ENCODE results near the gene HAGH. TPM values are rescaled to one million over a fixed set of nuclear protein-coding genes. Genes with fewer than 3 reads are reported as not detected.

Gene HAGH
- total and polyA plus RNA-seq, 9 of the 15 experiments (the other 6 are each of a cell fraction or from before 2014, with no cell fraction given) = 0.46 to 35.1 (median 16.8) TPM

- no peak for TF ChIP-seq HMGXB4 (CRISPR knock-in tag; IDR thresholded peaks at IDR 0.05)
- TF ChIP-seq CREBBP (IDR thresholded peaks at IDR 0.05; ENCODE audit: low read depth, low read length) = no peak
- no peak; the same call in 1 of the 2 replicates for TF ChIP-seq TCF15 (CRISPR knock-in tag; IDR thresholded peaks at IDR 0.05)
- no peak for TF ChIP-seq TARDBP (IDR thresholded peaks at IDR 0.05)
- no peak for TF ChIP-seq ZNF124 (CRISPR knock-in tag; IDR thresholded peaks at IDR 0.05)
- TF ChIP-seq, protein P1, sequence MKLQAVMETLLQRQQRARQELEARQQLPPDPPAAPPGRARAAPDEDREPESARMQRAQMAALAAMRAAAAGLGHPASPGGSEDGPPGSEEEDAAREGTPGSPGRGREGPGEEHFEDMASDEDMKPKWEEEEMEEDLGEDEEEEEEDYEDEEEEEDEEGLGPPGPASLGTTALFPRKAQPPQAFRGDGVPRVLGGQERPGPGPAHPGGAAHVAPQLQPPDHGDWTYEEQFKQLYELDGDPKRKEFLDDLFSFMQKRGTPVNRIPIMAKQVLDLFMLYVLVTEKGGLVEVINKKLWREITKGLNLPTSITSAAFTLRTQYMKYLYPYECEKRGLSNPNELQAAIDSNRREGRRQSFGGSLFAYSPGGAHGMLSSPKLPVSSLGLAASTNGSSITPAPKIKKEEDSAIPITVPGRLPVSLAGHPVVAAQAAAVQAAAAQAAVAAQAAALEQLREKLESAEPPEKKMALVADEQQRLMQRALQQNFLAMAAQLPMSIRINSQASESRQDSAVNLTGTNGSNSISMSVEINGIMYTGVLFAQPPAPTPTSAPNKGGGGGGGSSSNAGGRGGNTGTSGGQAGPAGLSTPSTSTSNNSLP (IDR thresholded peaks at IDR 0.05; ENCODE audit: borderline replicate concordance, low read depth, low read length) = no peak
- TF ChIP-seq DPF2 (IDR thresholded peaks at IDR 0.05) = peak; percentile 98
- no peak for TF ChIP-seq ELF2 (CRISPR knock-in tag; IDR thresholded peaks at IDR 0.05)
- TF ChIP-seq ARID1B (IDR thresholded peaks at IDR 0.05) = peak; percentile 98
- TF ChIP-seq KHSRP (IDR thresholded peaks at IDR 0.05) = peak; percentile 75; the same call in 1 of the 2 replicates
- peak; percentile 86; the same call in 1 of the 2 replicates for TF ChIP-seq ELF4 (CRISPR knock-in tag; IDR thresholded peaks at IDR 0.05)
- TF ChIP-seq ARNT (IDR thresholded peaks at IDR 0.05) = peak; percentile 96
- no peak for TF ChIP-seq ZNF280B (CRISPR knock-in tag; IDR thresholded peaks at IDR 0.05)
- TF ChIP-seq ESRRA (IDR thresholded peaks at IDR 0.05; ENCODE audit: borderline replicate concordance, low read depth) = peak; percentile 81
- no peak for TF ChIP-seq RHOXF2B (CRISPR knock-in tag; conservative IDR thresholded peaks at IDR 0.05)
- TF ChIP-seq, protein P2, sequence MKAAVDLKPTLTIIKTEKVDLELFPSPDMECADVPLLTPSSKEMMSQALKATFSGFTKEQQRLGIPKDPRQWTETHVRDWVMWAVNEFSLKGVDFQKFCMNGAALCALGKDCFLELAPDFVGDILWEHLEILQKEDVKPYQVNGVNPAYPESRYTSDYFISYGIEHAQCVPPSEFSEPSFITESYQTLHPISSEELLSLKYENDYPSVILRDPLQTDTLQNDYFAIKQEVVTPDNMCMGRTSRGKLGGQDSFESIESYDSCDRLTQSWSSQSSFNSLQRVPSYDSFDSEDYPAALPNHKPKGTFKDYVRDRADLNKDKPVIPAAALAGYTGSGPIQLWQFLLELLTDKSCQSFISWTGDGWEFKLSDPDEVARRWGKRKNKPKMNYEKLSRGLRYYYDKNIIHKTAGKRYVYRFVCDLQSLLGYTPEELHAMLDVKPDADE (conservative IDR thresholded peaks at IDR 0.05; ENCODE audit: control insufficient read depth, low read depth, low read length) = no peak
- TF ChIP-seq SMARCC2 (IDR thresholded peaks at IDR 0.05; ENCODE audit: low read depth) = peak; percentile 87
- peak; percentile 69; the same call in 1 of the 2 replicates for TF ChIP-seq MTA1 (IDR thresholded peaks at IDR 0.05; ENCODE audit: borderline replicate concordance)
- TF ChIP-seq, protein P3, sequence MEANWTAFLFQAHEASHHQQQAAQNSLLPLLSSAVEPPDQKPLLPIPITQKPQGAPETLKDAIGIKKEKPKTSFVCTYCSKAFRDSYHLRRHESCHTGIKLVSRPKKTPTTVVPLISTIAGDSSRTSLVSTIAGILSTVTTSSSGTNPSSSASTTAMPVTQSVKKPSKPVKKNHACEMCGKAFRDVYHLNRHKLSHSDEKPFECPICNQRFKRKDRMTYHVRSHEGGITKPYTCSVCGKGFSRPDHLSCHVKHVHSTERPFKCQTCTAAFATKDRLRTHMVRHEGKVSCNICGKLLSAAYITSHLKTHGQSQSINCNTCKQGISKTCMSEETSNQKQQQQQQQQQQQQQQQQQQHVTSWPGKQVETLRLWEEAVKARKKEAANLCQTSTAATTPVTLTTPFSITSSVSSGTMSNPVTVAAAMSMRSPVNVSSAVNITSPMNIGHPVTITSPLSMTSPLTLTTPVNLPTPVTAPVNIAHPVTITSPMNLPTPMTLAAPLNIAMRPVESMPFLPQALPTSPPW (CRISPR knock-in tag; IDR thresholded peaks at IDR 0.05) = peak; percentile 78
Observed at GRCh38 chr16:1832838-1833454, 6.3 kb upstream of the HAGH start (continued).

Data from K562 (cell line).